Progenitor cell of endocrine pancreas (in vitro differentiated cells): ENCODE data around the gene PFKP. TPM values are rescaled to one million over a fixed set of nuclear protein-coding genes. Genes with fewer than 3 reads are reported as not detected.
A peak's percentile ranks its signal among the peaks of the same experiment; 100 is the strongest.

Source experiments
- DNase-seq: peaks from one replicate; pipeline ENCODE4 v3.0.0; 2021; ENCODE audit warnings: low spot score; ENCODE audit not compliant: unreplicated experiment
- H3K27ac Mint-ChIP-seq: 2 replicates; pipeline ENCODE4 v1.8.0; 2021; ENCODE audit warnings: mild to moderate bottlenecking, moderate library complexity, mixed read lengths
- H3K27me3 Mint-ChIP-seq: 2 replicates; pipeline ENCODE4 v1.8.0; 2021; ENCODE audit warnings: mixed read lengths
- H3K36me3 Mint-ChIP-seq: 2 replicates; pipeline ENCODE4 v1.8.0; 2022; ENCODE audit warnings: mixed read lengths; ENCODE audit not compliant: insufficient read depth
- H3K4me1 Mint-ChIP-seq: 2 replicates; pipeline ENCODE4 v1.8.0; 2021; ENCODE audit warnings: low read depth, mixed read lengths
- H3K4me3 Mint-ChIP-seq: 2 replicates; pipeline ENCODE4 v1.8.0; 2021; ENCODE audit warnings: low read depth, mild to moderate bottlenecking, moderate library complexity, mixed read lengths
- H3K9me3 Mint-ChIP-seq: 2 replicates; pipeline ENCODE4 v1.8.0; 2021; ENCODE audit warnings: low read depth, mixed read lengths
- total RNA-seq: library from RNA; stranded (reverse); gene quantifications from 2 replicates; pipeline ENCODE4 v1.2.1, GENCODE V29; 2021
- TF ChIP-seq, protein P1 (sequence below): fragments of 200-600 bp; sonication (generic); IDR thresholded peaks from one replicate; pipeline ENCODE4 v1.5.0; 2021; ENCODE audit warnings: antibody characterized with exemption, mild to moderate bottlenecking; ENCODE audit not compliant: unreplicated experiment

PFKP gene
- total RNA-seq, 1 donor from 2014 or later, result 4.8 TPM

DNA sequence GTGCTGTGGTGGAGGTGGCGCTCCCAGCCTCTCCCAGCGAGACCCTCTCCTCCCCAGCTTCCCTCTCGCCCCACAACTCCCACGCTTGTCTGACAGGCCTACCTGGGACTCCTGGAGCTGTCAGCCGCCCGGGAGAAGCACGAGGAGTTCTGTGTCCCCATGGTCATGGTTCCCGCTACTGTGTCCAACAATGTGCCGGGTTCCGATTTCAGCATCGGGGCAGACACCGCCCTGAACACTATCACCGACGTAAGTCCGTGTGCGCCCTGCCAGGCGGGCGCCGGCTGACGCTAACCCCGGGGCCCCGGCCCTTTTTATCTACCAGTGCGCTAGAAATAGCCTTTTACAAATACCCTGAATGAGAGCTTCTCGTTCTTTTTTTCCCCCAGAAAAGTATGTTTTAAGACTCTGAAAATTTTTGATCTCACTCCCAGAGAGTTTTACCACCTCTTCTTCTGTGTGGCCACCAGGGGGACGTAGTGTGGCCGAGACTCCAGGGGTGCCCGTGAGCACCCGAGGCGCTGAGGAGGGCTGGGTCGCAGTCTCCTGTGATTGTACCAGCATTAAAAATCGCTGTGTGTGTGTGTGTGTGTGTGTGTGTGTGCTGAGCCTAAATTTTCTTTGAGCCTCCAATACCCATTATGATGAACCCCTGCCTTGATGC lies 52.6 kb downstream of the PFKP start:
- TF ChIP-seq, protein P1, sequence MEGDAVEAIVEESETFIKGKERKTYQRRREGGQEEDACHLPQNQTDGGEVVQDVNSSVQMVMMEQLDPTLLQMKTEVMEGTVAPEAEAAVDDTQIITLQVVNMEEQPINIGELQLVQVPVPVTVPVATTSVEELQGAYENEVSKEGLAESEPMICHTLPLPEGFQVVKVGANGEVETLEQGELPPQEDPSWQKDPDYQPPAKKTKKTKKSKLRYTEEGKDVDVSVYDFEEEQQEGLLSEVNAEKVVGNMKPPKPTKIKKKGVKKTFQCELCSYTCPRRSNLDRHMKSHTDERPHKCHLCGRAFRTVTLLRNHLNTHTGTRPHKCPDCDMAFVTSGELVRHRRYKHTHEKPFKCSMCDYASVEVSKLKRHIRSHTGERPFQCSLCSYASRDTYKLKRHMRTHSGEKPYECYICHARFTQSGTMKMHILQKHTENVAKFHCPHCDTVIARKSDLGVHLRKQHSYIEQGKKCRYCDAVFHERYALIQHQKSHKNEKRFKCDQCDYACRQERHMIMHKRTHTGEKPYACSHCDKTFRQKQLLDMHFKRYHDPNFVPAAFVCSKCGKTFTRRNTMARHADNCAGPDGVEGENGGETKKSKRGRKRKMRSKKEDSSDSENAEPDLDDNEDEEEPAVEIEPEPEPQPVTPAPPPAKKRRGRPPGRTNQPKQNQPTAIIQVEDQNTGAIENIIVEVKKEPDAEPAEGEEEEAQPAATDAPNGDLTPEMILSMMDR, result peak; percentile 53
- DNase-seq, result no peak
- H3K36me3 Mint-ChIP-seq, result no peaks in the 10 kb centered on the region
- peaks cover 3% of the 10 kb centered on the region for H3K9me3 Mint-ChIP-seq
- no peak overlapping the region for H3K27ac Mint-ChIP-seq
- H3K27me3 Mint-ChIP-seq, result no peaks in the 10 kb centered on the region
- no peaks in the 10 kb centered on the region for H3K4me1 Mint-ChIP-seq
- H3K4me3 Mint-ChIP-seq, result no peak overlapping the region

DNA sequence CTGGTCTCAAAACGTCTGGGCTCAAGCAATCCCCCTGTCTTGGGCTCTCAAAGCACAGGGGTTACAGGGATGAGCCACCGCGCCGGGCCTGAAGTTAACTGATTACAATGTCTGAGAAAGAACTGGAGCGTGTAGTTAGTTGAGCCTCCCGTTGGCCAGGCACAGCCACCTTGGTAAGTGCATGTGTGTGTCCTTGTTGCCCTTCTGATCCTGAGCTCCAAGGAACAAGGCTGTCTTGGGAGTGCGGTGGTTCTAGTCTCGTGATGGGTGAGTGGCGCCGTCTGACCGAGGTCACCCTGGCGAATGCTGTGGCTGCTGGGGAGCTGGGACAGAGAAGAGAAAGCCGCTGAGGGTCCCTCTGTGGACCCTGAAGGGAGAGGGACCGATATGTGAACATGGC lies 54.7 kb downstream of the PFKP start:
- Mint-ChIP-seq H3K27ac (no peak overlapping the region), H3K4me3 (no peak overlapping the region), H3K9me3 (peaks cover 3% of the 10 kb centered on the region), H3K36me3 (no peaks in the 10 kb centered on the region), H3K27me3 (no peaks in the 10 kb centered on the region), H3K4me1 (peaks cover 7% of the 10 kb centered on the region)
- TF ChIP-seq, protein P1, result no peak
- DNase-seq, result no peak

DNA sequence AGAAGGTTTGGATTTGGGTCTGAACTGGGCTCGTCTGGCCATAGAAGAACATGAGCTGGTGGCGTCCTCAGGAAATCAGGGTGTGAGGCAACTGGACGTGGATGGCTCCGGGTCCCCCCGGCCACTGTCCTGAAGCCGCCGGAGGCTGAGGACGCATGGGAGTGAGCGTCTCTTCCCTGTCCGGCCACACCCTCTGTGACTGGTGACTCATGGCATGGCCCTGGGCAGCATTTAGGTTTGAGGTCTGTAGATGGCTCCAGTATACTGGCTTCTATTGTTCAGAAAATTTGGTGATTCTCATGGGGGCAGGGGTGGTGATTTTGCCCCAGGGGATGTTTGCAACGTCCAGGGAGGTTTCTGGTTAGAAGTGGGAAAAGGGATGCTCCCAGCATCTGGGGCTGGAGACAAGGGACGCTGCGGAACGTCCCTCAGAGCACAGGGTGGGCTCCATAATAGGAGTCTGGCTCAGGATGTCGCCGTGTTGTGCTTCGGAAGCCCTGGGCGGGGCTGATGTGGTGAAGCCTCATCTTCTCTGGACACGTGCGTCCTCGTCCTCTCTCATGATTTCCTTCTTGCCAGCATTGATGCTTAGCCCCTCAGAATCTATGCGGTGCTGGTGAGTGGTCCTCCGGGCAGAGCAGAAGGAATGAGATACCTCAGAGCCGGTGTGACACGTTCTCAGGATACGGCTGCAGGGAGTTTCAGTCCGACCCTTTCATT lies 55.3 kb downstream of the PFKP start:
- peaks cover 3% of the 10 kb centered on the region for H3K9me3 Mint-ChIP-seq
- no peak overlapping the region for H3K4me3 Mint-ChIP-seq
- no peak overlapping the region for H3K27ac Mint-ChIP-seq
- H3K27me3 Mint-ChIP-seq, result no peaks in the 10 kb centered on the region
- no peaks in the 10 kb centered on the region for H3K36me3 Mint-ChIP-seq
- no peak for DNase-seq
- TF ChIP-seq, protein P1, result no peak
- peaks cover 8% of the 10 kb centered on the region for H3K4me1 Mint-ChIP-seq

DNA sequence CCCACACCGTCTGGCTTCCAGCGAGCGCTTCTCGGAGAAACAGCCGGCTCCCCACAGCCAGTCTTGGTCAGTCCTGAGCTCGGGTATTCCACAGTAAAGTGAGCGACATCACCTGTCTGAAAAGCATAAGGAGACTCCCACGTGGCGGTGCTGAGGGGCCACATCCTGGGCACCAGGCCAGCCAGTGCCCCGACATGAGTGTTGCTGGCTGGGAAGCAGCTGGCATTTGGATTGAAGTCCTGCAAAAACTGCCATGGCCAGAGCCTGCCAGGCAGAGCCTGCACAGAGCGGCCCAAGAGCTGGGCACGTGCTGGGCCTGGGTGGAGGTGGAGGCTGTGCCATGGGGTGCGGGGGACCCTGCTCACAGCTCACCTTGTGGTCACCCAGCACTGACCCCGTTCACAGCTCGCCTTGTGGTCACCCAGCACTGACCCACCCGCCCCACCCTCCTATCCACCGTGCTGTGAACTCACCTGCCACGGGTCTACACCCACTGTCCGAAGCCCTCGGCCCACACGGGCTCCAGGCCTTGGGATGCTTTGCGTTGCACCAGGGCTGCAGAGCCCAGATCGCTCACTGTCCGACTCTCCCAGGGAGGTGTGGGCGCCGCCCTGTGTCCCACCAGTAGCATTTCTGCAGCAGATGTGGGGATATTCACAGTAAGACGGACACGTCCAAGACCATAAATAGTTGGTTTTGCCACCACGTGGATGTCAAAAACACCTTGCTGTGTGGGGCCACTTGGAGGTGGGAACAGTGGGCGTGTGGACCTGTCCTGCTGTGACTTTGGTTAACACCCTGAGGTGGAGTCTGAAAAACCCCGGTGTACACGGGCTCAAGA lies 56.4 kb downstream of the PFKP start:
- no peak for DNase-seq
- H3K36me3 Mint-ChIP-seq, result no peaks in the 10 kb centered on the region
- peaks cover 8% of the 10 kb centered on the region for H3K4me1 Mint-ChIP-seq
- TF ChIP-seq, protein P1, result no peak
- no peak overlapping the region for H3K27ac Mint-ChIP-seq
- no peaks in the 10 kb centered on the region for H3K27me3 Mint-ChIP-seq
- no peaks in the 10 kb centered on the region for H3K9me3 Mint-ChIP-seq
- H3K4me3 Mint-ChIP-seq, result no peak overlapping the region

DNA sequence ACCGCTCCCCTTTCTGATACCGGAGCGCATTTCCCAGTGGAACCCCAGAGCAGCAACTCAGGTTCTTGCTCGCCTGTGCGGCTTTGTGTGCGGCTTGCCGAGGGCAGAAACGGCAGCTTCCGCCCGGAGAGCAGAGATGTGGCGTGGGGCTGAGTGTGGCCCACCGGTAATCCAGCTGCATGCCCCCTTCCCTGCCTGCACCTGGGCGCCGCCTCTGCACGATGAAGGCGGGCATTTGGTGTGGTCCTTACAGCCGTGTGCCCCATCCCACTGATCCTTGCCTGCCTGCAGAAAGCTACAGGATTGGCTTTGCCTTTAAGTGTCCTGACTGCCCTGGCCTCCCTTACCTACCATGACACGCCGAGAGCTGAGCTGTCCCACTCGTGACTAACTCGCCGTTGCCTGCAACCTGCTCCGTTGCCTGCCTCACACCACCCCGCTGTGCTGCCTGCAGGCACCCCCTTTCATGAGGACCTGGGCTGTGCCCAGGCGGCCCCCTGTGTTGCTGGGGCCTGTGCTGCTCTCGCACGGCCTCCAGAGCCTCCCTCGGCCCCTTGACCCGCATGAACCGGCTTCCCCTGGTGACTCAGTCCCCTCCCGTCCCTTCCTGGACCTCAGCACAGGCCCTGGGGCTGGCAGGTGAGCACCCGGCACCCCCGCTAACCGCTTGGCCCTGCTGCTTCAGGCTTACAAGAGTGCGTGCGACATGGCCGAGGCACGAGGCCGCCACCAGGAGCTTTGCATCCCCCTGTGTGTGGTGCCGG lies 57.2 kb downstream of the PFKP start:
- Mint-ChIP-seq H3K4me1 (peaks cover 8% of the 10 kb centered on the region), H3K27me3 (no peaks in the 10 kb centered on the region), H3K4me3 (no peak overlapping the region), H3K36me3 (peaks cover 4% of the 10 kb centered on the region), H3K9me3 (no peaks in the 10 kb centered on the region), H3K27ac (no peak overlapping the region)
- TF ChIP-seq, protein P1, result no peak
- DNase-seq, result no peak
